Stimulated activated memory B cell treated with anti-CD40 and anti-IgM and Interleukin-4, amounts not matched to agents 10 μg/mL and 1 μg/mL and 100 μg/mL, for 72 hours (primary cell): ENCODE data around the gene SLC38A3.

ENCODE experiments used
- ATAC-seq: fragments of 150-1000 bp; cut with Tn5 transposase; 2 replicates; pipeline ENCODE4 v1.10.0; 2021
- H3K27ac Mint-ChIP-seq: one replicate; pipeline ENCODE4 v1.8.0; 2022; ENCODE audit warnings: mild to moderate bottlenecking, mixed read lengths
- H3K27me3 Mint-ChIP-seq: one replicate; pipeline ENCODE4 v1.8.0; 2022; ENCODE audit warnings: mixed read lengths
- H3K36me3 Mint-ChIP-seq: one replicate; pipeline ENCODE4 v1.8.0; 2022; ENCODE audit warnings: mixed read lengths
- H3K4me1 Mint-ChIP-seq: one replicate; pipeline ENCODE4 v1.8.0; 2022; ENCODE audit warnings: mixed read lengths
- H3K4me3 Mint-ChIP-seq: one replicate; pipeline ENCODE4 v1.8.0; 2022; ENCODE audit warnings: mild to moderate bottlenecking, moderate library complexity, mixed read lengths
- H3K9me3 Mint-ChIP-seq: one replicate; pipeline ENCODE4 v1.8.0; 2022; ENCODE audit warnings: mixed read lengths

Gene SLC38A3

GRCh38 chr3:50177346-50177745 is 27.7 kb upstream of the SLC38A3 start:
- Mint-ChIP-seq H3K4me3 (no peak overlapping the region), H3K9me3 (no peaks in the 10 kb centered on the region), H3K27me3 (no peaks in the 10 kb centered on the region), H3K36me3 (no peaks in the 10 kb centered on the region), H3K4me1 (peaks cover 7% of the 10 kb centered on the region), H3K27ac (no peak overlapping the region)
- ATAC-seq: no peak

GRCh38 chr3:50179710-50180109 is 25.4 kb upstream of the SLC38A3 start:
- Mint-ChIP-seq H3K4me1 (no peaks in the 10 kb centered on the region), H3K9me3 (no peaks in the 10 kb centered on the region), H3K4me3 (no peak overlapping the region), H3K27me3 (peaks cover 15% of the 10 kb centered on the region), H3K27ac (no peak overlapping the region), H3K36me3 (no peaks in the 10 kb centered on the region)
- no peak for ATAC-seq

GRCh38 chr3:50181985-50182384 is 23.1 kb upstream of the SLC38A3 start:
- no peak for ATAC-seq
- Mint-ChIP-seq H3K4me3 (no peak overlapping the region), H3K4me1 (no peaks in the 10 kb centered on the region), H3K27ac (no peak overlapping the region), H3K9me3 (no peaks in the 10 kb centered on the region), H3K27me3 (peaks cover 18% of the 10 kb centered on the region), H3K36me3 (no peaks in the 10 kb centered on the region)

- H3K9me3 Mint-ChIP-seq: no peaks in the 10 kb centered on the region
- H3K36me3 Mint-ChIP-seq: no peaks in the 10 kb centered on the region
- peaks cover 18% of the 10 kb centered on the region for H3K27me3 Mint-ChIP-seq
- no peak overlapping the region for H3K4me3 Mint-ChIP-seq
- H3K4me1 Mint-ChIP-seq: no peaks in the 10 kb centered on the region
- no peak for ATAC-seq
- H3K27ac Mint-ChIP-seq: no peak overlapping the region
These were observed 22.5 kb upstream of the SLC38A3 start for GRCh38 chr3:50182533-50183099.

GRCh38 chr3:50183755-50184154 is 21.3 kb upstream of the SLC38A3 start:
- ATAC-seq: no peak
- Mint-ChIP-seq H3K9me3 (no peaks in the 10 kb centered on the region), H3K27me3 (peaks cover 18% of the 10 kb centered on the region), H3K27ac (no peak overlapping the region), H3K4me3 (no peak overlapping the region), H3K36me3 (no peaks in the 10 kb centered on the region), H3K4me1 (no peaks in the 10 kb centered on the region)

GRCh38 chr3:50184242-50184978 is 20.7 kb upstream of the SLC38A3 start:
- no peak for ATAC-seq
- Mint-ChIP-seq H3K4me1 (no peaks in the 10 kb centered on the region), H3K27me3 (peaks cover 18% of the 10 kb centered on the region)

GRCh38 chr3:50185230-50185629 is 19.8 kb upstream of the SLC38A3 start:
- Mint-ChIP-seq H3K27ac (no peak overlapping the region), H3K4me1 (no peaks in the 10 kb centered on the region), H3K36me3 (no peaks in the 10 kb centered on the region), H3K27me3 (peaks cover 18% of the 10 kb centered on the region), H3K4me3 (no peak overlapping the region), H3K9me3 (no peaks in the 10 kb centered on the region)
- ATAC-seq: no peak

More at GRCh38 chr3:50184242-50184978, 20.7 kb upstream of the SLC38A3 start:
- Mint-ChIP-seq H3K36me3 (no peaks in the 10 kb centered on the region), H3K9me3 (no peaks in the 10 kb centered on the region), H3K27ac (no peak overlapping the region), H3K4me3 (no peak overlapping the region)

- no peak overlapping the region for H3K27ac Mint-ChIP-seq
- H3K4me3 Mint-ChIP-seq: no peak overlapping the region
- peaks cover 18% of the 10 kb centered on the region for H3K27me3 Mint-ChIP-seq
- no peaks in the 10 kb centered on the region for H3K36me3 Mint-ChIP-seq
- no peaks in the 10 kb centered on the region for H3K9me3 Mint-ChIP-seq
- ATAC-seq: no peak
- peaks cover 3% of the 10 kb centered on the region for H3K4me1 Mint-ChIP-seq
These were observed 19.0 kb upstream of the SLC38A3 start for GRCh38 chr3:50186096-50186495.

GRCh38 chr3:50187750-50188149 is 17.3 kb upstream of the SLC38A3 start:
- H3K4me3 Mint-ChIP-seq: no peak overlapping the region
- no peaks in the 10 kb centered on the region for H3K9me3 Mint-ChIP-seq
- no peak for ATAC-seq
- no peak overlapping the region for H3K27ac Mint-ChIP-seq
- peaks cover 11% of the 10 kb centered on the region for H3K4me1 Mint-ChIP-seq
- peaks cover 18% of the 10 kb centered on the region for H3K27me3 Mint-ChIP-seq
- no peaks in the 10 kb centered on the region for H3K36me3 Mint-ChIP-seq

- H3K9me3 Mint-ChIP-seq: no peaks in the 10 kb centered on the region
- H3K4me3 Mint-ChIP-seq: no peak overlapping the region
- no peak overlapping the region for H3K27ac Mint-ChIP-seq
- peaks cover 7% of the 10 kb centered on the region for H3K27me3 Mint-ChIP-seq
- no peaks in the 10 kb centered on the region for H3K36me3 Mint-ChIP-seq
- peak; percentile 59 for ATAC-seq
- peaks cover 13% of the 10 kb centered on the region for H3K4me1 Mint-ChIP-seq
These were observed 15.8 kb upstream of the SLC38A3 start for GRCh38 chr3:50189274-50189673.

- no peak for ATAC-seq
- Mint-ChIP-seq H3K4me3 (no peak overlapping the region), H3K9me3 (no peaks in the 10 kb centered on the region), H3K27me3 (peaks cover 3% of the 10 kb centered on the region), H3K27ac (no peak overlapping the region), H3K4me1 (peaks cover 13% of the 10 kb centered on the region), H3K36me3 (no peaks in the 10 kb centered on the region)
These were observed 15.1 kb upstream of the SLC38A3 start for GRCh38 chr3:50189989-50190388.

GRCh38 chr3:50190936-50191660 is 14.0 kb upstream of the SLC38A3 start, which contains the start of gene GNAT1:
GNAT1 (plus strand) TSS chr3:50191610; CDS start chr3:50191726, 116 bp downstream.
- Mint-ChIP-seq H3K4me1 (peaks cover 13% of the 10 kb centered on the region), H3K36me3 (no peaks in the 10 kb centered on the region), H3K9me3 (no peaks in the 10 kb centered on the region), H3K27me3 (peaks cover 14% of the 10 kb centered on the region), H3K4me3 (no peak within 1 kb of the TSS), H3K27ac (no peak within 1 kb of the TSS)
- no peak for ATAC-seq

- peaks cover 13% of the 10 kb centered on the region for H3K4me1 Mint-ChIP-seq
- peaks cover 21% of the 10 kb centered on the region for H3K27me3 Mint-ChIP-seq
- H3K27ac Mint-ChIP-seq: no peak overlapping the region
- H3K9me3 Mint-ChIP-seq: no peaks in the 10 kb centered on the region
- ATAC-seq: no peak
- no peak overlapping the region for H3K4me3 Mint-ChIP-seq
- H3K36me3 Mint-ChIP-seq: no peaks in the 10 kb centered on the region
These were observed 12.9 kb upstream of the SLC38A3 start for GRCh38 chr3:50192124-50192523.

GRCh38 chr3:50192689-50193141 is 12.4 kb upstream of the SLC38A3 start:
- no peak for ATAC-seq
- H3K27ac Mint-ChIP-seq: no peak overlapping the region
- H3K4me1 Mint-ChIP-seq: peaks cover 13% of the 10 kb centered on the region
- H3K36me3 Mint-ChIP-seq: no peaks in the 10 kb centered on the region
- H3K27me3 Mint-ChIP-seq: peaks cover 21% of the 10 kb centered on the region
- no peak overlapping the region for H3K4me3 Mint-ChIP-seq
- H3K9me3 Mint-ChIP-seq: no peaks in the 10 kb centered on the region

- Mint-ChIP-seq H3K27me3 (peaks cover 21% of the 10 kb centered on the region), H3K4me1 (peaks cover 13% of the 10 kb centered on the region), H3K36me3 (no peaks in the 10 kb centered on the region), H3K4me3 (no peak overlapping the region), H3K9me3 (no peaks in the 10 kb centered on the region), H3K27ac (no peak overlapping the region)
- ATAC-seq: no peak
These were observed 11.8 kb upstream of the SLC38A3 start for GRCh38 chr3:50193286-50193685.
